HG03469 (cell line): ENCODE data around the gene PTGER2.

ENCODE experiments used
- ATAC-seq: cut with Tn5 transposase; IDR thresholded peaks from one replicate; pipeline ENCODE4 v1.9.1; 2021; ENCODE audit warnings: mild to moderate bottlenecking, moderate library complexity, moderate number of reproducible peaks; ENCODE audit not compliant: unreplicated experiment

Gene PTGER2

DNA sequence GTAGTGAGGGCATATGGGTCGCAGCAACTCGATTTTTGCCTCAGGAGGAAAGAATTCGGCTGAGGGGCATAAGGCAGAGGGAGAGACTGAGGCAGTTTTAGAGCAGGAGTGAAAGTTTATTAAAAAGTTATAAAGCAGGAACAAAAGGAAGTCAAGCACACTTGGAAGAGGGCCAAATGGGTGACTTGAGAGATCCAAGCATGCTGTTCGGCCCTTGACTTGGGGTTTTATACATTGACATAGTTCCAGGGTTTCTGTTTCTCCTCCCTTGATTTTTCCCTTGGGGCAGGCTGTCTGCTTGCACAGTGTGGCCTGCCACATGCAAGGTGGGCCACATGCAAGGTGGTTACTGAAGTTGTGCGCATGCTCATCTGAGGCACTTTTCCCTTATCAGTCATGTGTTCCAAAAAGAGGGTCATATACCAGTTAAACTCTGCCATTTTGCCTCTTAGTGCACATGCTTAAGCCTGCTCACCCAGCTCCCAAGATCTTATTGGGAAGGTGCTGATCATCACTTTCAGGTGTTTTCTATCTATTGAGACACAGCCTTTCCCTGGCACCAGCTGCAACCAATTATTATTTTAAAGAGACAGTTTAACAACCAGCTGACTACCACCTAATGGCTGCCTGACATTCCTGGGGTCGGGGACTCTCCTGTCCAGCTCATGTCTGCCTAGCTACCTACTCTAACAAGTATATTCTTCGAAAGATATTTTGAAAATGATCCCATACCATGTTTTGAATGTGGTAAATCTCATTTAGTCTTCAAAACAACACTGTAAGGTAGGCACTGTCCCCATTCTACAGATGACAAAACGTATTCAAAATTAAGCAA is 19.9 kb downstream of the PTGER2 start:
- no peak for ATAC-seq

GRCh38 chr14:52336241-52336640 is 22.1 kb downstream of the PTGER2 start:
- ATAC-seq: no peak

DNA sequence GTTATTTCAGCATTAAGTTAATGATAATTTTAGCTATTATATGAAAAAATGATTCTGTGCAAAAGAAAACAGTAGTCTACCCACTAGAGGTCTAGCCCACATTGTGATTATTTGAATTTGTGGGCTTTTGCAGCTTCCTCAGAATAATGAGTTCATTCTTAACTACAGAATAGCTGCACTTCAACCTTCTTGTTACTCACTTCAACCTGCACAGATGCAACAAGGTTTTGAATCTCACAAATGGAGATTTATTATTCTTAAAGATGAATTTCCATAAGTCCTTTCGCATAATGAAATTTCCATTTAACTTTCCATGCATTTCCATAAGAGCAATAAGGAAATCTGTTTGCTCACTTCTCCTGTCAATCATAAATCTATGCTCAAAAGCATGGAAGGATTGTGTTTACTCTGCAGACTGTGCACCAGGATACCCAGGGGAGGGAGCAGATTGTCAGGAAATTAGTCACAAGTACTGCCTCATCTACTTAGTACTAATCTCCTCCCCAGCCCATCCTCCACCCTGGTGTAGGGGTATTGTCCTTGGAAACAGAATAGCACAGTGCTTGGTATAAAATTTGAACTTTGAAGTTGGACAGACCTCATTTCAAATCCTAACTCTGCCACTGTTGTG is 24.1 kb downstream of the PTGER2 start:
- ATAC-seq: no peak

DNA sequence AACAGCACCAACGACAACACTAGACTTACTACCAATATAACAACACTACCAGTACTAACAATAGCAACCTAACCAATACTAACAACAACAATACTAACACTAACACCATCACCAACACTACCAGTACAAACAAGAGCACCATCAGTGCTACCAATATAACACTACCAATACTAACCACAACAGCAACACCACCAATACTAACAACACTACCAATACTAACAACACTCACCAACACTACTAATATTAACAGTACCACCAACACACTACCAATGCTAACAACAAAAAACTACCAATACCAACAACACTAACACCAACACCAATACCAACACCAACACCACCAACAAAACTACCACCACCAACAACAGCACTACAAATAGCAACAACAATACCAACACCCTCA is 25.1 kb downstream of the PTGER2 start:
- no peak for ATAC-seq

DNA sequence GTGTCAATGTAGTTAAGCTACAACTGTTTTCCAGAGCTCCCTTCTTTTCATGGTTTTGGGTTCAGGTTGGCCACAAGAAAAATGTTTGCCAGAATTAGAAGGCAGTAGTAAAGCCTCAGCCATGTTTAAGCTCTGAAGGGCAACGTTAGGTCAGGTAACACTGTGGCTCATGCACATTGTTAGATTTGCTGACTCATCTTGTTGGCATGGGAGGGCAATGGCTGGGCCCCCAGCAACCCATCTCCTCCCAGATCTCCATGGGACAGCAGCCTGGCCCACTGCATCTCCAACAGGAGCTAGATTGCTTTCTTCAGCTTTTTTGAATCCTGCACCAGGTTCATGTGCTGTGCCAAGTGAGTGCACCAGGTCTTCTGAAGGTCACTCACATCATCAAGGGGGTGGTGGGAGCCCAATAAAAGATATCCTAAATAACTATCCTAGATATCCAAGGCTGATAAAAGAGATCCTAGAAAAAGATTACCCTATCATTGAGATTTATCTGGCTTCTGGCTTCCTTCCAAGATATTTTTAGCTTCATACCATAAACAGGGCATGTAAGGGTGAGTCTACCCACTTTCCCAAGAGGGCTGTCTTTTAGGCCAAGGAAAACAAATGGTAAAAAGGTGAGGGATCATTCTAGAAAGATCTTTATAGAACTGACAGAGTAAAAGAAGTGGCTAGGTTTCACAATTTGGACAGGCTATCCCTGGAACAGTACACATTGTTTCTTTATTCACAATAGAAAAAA is 28.9 kb downstream of the PTGER2 start:
- ATAC-seq: no peak

DNA sequence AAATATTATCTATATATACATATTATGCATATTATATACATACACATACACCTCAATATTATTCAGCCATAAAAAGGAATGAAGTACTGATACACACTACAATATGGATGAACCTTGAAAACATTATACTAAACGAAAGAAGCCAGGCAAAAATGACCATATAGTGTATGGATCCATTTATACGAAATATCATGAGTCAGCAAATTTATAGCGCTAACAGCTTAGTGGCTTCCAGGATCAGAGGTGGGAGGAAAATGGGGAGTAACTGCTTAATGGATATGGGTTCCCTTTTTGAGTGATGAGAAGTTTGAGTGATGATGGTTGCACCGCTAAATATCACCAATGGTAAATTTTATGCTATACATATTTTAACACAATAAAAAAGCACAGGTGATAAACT is 32.7 kb downstream of the PTGER2 start:
- no peak for ATAC-seq

- ATAC-seq: no peak
These were observed 34.2 kb downstream of the PTGER2 start for GRCh38 chr14:52348279-52348678.

- ATAC-seq: no peak
These were observed 34.7 kb downstream of the PTGER2 start for GRCh38 chr14:52348776-52349175.

GRCh38 chr14:52349731-52350130 is 35.6 kb downstream of the PTGER2 start:
- no peak for ATAC-seq

- ATAC-seq: no peak
These were observed 36.3 kb downstream of the PTGER2 start for GRCh38 chr14:52350445-52350844.

DNA sequence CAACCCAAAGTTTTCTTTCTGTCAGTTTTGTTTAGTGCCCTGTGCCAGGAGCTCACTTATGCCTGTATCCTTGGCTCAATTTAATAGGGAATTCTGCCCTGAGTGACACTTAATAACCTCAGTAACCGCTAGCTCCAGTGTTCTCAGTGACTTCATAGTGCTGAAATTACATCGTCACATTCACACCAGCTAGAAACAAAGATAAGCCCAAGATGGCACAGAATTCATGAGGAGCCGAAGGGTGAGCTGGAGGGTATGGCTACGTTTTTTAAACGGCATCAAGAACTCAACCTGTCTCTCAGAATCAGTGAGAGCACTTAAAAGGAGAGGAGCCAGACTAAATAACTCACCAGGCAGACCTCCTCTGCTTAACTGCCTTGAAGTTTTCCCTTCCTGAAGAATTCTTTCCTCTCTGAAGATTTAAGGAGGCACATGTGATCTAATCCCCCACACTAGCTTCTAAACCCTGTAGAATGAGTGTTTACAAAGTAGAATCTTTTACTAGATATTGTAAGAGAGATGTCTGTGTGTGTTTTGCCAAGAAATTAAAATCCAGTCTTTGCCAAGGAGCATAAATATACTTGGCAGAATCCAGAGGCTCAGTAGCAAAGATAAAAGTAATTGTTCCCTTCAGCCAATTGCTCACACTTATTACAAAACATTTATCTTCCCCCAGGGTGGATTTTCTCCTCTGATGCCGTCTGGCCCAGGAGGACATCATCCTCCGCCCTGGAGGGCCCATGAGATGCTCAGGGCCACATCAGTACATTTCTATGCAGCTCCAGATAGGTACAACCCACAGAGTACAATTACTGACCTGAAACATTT is 37.3 kb downstream of the PTGER2 start:
- ATAC-seq: no peak

DNA sequence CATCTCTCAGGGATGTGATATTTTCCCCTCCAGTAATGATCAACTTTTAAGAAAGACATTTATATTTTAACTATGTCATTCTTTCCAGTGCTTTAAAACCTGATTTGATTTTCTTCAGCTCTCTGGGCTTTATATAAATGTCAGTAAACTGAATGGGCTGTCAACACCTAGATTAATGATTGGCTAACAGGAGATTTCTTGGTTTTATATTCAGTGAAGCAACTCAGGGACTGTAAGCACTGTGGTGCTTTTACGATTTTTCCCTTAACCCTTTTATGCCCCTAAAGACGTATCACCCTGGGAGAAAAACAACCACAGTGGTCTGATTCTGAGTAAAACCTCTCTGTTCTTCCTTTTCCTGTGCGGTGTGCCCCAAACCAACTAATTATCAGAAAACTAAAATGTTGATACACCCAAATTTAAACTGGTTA is 38.0 kb downstream of the PTGER2 start:
- peak; percentile 42 for ATAC-seq

DNA sequence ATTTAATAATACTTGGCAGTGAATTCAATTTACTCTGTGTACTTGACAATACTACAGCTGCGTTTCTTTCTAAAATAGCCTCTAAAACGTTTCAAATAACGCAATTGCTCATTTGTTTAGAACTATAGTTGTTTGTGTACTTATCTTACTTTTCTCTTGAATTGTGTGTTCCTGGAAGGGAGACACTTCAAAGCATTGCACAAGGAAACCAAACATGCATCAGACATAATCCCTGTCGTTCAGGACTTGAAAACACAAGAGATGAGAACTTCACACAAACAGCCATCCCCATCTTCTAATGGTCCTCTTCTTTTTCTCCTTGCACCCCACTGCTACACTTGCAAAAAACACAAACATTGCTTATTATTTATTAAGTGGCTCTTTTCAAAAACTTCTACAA is 38.5 kb downstream of the PTGER2 start:
- ATAC-seq: no peak

- ATAC-seq: no peak
These were observed 40.1 kb downstream of the PTGER2 start for GRCh38 chr14:52354242-52354641.

DNA sequence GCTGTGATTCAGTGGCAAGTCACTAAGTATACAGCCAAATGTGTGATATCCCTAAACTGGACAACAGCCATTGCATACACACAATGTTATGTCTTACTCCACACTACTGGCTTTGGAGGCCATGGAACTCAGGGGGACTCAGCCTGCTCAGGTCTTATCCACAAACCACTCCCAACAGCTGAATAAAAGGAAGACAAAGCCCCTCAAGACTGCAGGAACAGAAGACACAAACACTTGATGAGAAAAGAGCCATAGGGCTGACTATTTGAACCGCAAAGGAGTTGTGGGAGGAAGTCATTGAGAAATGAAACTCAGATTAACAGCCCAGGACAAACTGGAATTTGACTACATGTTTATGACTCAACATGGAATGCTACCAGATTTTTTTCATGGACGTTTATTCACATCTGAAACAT is 40.9 kb downstream of the PTGER2 start:
- ATAC-seq: no peak

DNA sequence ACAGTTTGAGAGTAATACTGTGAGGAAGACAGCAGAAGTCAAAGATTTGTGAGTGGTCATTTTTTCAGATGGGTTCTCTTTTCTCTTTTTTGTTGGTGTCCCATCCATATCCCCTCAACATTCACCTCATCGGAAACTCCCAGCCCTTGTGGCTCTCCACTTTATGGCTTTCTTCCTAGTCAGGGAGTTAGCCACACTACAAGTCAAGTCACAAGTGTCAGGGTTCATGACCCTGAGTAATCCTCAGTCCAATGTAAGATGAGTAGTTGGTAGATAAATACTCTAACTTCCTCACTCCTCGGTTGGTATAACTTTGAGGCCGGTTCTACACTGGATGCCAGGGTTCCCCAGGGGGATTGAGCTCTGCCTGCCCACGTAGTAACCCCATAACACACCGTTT is 41.4 kb downstream of the PTGER2 start:
- ATAC-seq: no peak

- ATAC-seq: no peak
These were observed 41.9 kb downstream of the PTGER2 start for GRCh38 chr14:52356025-52356424.

- ATAC-seq: no peak
These were observed 46.7 kb downstream of the PTGER2 start for GRCh38 chr14:52360831-52361230.

- no peak for ATAC-seq
These were observed 49.1 kb downstream of the PTGER2 start for GRCh38 chr14:52363041-52363704.

DNA sequence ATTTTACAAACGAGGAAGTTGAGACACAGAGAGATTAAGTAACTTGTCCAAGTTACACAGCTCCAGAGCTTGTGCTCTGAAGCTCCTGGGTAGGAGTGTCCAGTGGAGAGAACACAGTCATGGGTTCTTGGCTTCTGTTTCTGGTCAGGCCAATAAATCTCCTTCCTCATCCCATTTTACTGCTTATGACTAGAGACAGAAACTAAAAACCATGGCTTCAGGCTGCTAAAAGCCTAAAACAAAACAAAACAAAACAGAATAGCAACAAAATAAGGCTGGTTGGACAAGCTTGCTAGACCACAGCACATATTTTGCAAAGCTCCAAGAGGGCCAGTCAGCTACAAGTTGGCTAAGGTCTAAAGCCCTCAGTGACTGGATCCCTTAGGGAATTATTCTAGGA is 49.8 kb downstream of the PTGER2 start:
- ATAC-seq: no peak
